ENCODE measurements around the gene ID3.

- TF ChIP-seq CTCF (IDR thresholded peaks at IDR 0.05) (no peak), POLR2A (IDR thresholded peaks at IDR 0.05) (no peak)
Measured at GRCh38 chr1:23565776-23566175, 6.5 kb upstream of the ID3 start.
